HG03103 (cell line): Measurements from ENCODE around the gene PGPEP1.
"Not testable (repeated sequence)": the region's sequence is repeated elsewhere in the genome, so short reads cannot be mapped to it uniquely, and the experiment has no call there.

Experiments
- ATAC-seq: cut with Tn5 transposase; IDR thresholded peaks from one replicate; pipeline ENCODE4 v1.9.1; 2021; ENCODE audit warnings: low read depth; ENCODE audit not compliant: unreplicated experiment

PGPEP1 gene

DNA sequence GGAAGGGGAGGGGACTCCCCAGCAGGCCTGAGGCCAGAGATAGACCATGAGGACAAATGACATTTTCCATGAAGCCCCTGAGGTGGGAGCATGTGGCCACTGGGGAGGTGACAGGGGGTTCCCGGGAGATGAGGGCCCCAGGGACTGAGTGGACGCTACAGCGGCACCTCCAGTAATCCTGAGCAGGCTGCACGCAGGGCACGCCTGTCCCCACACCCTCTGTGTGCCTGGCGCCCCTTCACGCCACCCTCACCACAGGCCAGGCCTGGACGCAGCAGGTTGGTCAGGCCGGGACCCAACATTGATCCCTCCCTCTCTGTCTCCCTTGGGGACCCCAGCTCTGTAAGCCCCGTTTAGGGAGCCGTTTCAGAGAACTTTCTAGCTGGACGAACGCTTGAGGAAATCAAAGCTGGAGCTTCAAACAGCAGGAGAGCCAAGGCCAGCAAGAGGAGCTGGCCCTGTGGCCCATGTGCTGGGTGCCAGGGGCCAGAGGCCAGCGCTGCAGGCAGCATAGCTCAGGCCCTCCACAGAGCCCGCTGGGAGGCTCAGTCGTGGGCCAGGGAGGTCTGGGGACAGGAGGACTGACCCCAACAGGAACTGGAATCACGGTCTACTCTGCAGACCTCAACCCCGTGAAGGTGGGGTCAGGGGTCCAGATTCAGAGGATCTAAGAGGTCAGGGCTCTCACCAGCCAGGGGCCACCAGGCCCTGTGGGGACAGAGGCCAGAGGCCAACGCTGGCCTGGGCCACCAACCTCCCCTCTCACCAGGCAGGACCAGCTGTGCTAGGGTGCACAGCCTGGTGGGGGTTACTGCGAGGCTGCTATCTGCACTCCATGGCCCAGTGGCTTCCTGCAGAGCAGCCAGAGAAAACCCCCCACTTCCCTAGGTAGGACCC lies 32.1 kb upstream of the PGPEP1 start:
- no peak for ATAC-seq

DNA sequence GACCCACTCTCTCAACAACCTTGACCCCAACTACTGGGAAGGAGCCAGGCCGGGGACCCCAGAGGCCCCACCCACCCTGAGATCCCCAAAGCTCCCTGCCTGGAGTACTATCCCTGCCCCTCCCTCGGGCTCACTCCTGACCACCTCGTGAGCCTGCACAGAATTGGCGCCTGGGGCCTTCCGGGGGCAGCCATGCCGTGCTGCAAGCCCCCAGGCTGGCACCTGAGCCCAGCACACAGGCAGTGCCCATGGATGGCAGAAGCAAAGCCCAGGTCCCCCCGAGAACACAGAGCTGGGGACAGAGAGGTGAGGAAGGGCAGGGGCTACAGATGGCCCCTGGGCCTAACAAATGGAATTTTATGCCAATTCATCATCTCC lies 31.5 kb upstream of the PGPEP1 start:
- no peak for ATAC-seq

DNA sequence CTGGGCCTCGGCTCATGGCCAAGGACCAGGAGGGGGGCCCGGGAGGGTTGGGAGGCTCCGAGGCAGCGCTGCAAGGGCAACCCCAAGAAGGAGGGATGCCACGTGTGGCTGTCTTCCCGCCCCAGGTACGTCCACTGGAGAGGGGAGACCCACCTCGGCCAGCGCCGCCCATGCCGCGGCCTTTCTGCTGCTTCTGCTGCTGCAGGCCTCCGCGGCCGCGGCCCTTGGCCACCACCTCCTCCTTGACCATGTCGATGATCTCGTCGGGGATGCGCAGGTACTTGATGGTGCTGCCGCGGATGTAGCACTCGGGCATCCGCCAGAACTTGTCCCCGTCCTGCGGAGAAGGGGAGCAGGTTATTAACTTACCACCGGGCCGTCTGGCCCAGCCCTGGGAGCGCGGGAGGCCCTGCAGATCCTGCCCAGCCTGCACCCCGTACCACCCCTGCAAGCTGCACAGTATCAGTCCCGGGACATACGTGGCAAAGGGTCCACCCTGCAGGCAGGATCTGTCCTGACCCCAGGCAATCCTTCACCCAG lies 30.8 kb upstream of the PGPEP1 start:
- ATAC-seq, result no peak

DNA sequence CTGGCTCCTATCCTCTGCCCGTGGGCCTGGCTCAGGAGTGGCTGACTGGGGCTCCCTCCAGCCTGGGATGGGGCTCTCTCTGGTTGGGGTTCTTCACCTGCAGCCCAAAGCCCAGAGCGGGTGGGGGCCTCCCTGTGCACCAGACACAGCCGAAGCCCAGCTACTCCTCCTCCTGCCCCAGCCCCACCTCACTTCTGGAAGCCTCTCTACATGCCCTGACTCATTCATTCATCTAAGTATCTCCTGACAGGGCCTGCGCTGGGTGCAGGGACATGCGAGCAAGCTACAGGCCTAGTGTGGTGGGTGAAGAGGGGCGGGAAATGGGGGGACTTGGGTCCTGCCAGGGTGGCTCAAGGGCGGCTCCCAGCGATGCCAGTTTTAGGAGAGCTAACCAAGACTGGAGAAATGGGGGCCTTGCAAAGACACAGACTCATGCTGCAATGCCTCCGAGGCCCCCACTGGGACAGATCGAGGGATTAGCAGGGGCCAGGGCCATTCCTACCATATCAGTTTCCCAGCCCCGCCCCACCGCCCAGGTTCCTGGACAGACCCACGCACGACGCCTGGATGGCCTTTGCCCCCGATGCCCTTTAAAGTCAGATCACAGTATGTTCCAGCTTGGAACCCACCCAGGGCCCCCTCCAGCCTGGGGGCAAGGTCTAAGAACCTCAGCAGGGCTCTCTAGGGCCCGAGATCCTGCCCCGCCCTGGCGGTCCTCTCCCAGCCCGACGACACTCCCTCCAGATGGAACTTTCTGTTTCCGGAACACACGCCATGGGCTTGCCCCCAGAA lies 30.1 kb upstream of the PGPEP1 start:
- no peak for ATAC-seq

DNA sequence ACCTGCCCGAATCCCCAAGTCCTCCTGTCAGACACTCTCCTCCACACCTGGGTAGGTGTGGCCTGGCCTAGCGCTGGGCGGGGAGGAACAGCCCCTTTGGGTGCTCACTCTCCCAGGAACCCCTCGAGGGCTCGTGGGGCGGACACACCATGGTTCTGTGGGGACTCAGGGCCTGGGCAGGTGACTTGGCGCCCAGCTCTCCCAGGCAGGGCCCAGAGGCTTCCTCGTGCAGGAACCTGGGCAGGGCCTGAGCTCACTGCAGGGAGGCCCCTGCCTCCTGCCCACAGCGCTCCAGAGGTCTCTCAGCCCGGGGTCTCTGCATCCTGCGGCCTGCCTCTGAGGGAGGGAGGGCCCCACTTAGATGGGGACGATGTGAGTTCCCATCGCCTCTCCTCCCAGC lies 29.4 kb upstream of the PGPEP1 start:
- ATAC-seq, result no peak

DNA sequence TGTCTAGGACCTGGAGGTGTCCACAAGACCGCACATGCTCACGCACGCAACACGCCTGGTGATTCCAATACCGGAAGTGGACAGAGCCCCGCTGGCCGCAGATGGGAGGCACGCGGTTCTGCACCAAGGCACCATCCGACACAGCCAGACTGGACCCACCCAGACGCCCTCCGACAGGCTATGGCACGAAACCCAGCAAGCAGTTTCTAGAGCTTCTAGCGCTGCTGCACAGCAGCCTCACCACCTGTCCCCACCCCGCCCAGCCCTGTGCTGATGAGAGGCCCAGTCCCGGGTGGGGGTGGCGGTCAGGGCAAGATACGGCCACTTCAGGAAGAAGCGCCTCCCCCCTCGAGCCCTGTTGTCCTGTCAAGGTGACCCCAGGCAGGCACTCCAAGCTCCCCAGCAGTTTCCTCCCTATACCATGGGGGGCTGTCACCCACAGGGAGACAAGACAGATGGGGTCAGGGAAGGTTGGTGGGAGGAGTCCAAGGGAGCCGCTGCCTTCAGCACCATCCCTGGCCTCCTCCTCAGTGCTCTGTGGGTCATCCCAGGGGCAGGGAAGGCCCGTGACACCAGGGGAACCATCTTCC lies 28.8 kb upstream of the PGPEP1 start:
- ATAC-seq, result no peak

DNA sequence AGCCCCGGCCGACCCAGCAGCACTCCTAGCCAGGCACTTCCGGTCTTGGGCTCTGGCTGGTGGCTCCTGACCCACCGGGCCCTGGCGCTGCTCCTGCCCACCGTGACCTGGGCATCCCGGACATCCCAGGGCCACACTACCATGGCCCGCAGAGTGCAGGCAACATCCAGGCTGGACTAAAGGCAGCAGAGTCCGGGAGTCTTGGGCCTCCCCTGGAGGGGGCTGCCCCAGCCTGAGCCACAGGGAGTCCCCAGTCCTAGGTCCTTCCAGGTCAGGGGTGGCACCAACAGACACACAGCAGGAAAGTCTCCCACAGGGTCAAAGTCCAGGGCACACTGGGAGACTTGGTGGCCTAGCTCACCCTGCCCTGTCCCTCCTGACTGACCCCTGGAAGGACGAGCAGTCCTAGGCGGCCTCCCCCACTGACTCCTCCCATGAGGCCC lies 28.3 kb upstream of the PGPEP1 start:
- no peak for ATAC-seq

DNA sequence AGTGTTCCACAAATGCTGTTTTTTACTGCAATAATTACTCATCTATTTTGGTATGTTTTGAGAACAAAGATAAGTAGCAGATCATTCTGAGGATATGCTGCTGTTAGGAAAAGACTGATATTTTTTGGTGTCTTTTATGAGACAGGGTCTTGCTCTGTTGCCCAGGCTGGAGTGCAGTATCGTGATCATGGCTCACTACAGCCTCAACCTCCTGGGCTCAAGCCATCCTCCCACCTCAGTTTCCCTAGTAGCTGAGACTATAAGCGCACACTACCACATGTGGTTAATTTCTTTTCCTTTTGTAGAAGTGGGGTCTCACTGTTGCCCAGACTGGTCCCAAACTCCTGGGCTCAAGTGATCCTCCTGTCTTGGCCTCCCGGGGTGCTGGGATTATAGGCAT lies 27.0 kb upstream of the PGPEP1 start:
- no peak for ATAC-seq

DNA sequence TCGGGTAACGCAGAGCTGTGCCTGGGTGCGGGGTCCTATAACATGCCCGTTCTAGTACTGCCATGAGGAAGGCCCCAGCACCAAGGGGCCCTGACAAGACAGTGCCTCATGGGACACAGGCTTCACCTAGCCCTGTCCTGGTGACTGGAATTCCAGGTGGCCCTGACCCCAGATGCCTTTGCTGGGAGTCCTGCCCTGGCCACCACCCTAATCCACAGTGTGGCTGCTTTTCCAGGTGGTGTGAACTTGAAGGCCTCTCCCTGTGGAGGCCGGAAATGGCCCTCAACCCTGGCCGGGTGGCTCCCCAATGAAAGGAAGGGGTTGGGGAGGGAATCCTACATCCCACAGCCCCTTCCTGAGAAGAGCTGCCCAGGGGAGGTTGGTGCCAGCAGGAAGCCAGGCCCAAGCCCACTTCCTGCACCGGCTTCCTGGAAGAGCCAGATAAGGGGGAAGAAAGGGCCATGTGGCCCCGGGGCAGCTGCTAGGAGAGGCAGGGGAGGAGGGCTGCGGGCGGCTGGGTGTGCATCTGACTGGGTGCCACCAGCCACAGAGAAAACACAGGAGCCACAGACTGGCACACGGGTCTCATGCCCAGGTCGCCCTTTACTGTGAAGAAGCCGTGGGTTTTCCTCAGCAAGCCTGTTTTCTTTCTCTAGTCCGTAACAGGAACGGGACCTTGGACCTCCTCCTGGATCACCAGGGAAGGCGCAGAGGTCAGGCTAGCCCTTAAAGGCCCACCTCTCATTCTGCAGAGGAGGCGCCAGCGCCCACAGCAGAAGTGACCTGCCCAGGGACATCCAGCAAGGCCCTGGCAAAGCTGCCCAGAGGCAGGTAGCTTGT lies 22.2 kb upstream of the PGPEP1 start:
- no peak for ATAC-seq

DNA sequence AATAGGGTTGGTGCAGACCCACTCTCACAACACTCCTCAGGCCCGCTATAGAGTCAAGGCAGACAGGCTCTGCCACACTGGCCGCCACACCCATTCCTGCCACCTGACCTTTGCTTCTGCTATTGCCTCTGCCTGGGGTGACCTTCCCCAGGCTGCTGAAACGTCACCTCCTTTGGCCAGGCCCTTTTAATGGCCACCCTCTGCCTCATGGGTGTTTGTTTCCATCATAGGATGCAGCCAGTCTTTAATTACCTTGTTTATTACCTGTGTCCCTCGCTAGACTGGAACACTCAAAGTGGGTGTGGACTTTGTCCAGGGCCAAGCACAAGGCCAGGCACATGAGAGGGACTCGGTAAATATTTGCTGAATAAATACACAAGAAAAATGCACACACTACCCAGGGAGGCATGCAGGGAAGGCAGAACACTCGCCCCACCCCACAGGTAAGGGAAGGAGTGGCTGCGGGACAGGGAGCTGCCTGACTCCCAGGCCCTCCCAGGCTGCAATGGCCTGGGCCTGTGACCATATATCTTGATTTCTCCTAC lies 20.7 kb upstream of the PGPEP1 start:
- ATAC-seq, result no peak

DNA sequence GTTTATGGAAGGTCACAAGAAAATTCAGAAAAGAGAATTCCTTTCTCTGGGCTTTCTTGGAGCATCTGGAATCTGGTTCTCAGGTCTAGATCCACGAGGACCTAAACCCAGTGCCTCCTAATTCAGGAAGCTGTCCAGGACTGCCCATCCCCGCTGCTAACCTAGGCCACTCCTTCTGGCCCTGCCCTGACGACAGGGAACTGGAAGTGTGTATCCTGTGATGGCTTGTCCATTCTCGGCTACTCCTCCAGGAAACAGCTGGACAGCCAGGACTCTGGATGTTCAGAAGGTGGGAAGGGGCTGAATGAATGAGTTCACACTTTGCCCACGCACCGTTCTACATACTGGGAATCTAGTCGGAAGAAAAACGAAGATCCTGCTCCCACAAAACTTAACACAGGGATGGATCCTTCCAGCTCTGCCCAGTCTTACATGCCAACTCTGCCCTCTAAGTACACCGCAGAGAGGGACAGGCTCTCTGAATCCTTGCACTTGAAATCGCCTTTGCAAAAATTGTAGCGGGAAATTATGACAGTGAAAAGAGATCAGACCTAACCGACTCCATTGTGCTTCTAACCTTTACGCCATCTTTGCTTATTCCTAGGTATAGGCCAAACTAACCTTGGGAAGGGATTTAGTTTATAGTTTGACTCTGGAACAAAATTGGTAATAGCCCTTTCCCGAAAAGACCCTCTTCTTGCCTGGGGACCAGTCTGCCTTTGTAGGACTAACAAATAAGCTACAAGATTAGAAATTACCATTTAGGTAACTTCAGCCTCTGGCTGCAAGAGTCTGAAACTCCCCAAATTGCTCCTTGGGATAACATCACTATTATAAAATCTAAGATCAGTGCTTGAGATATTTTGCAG lies 19.3 kb upstream of the PGPEP1 start:
- no peak for ATAC-seq

DNA sequence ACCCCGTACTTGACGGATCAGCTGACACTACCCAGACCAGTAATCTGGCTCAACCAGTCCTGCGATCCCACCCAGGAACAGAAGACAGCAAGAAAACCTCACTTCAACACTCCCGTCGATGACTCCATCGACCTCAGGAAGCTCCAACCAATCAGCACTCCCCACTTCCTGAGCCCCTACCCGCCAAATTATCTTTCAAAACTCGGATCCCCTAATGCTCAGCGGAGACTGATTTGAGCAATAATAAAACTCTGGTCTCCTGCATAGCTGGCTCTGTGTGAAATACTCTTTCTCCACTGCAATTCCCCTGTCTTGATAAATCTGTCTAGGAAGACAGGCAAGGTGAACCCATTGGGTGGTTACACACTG lies 18.7 kb upstream of the PGPEP1 start:
- ATAC-seq, result no peak

DNA sequence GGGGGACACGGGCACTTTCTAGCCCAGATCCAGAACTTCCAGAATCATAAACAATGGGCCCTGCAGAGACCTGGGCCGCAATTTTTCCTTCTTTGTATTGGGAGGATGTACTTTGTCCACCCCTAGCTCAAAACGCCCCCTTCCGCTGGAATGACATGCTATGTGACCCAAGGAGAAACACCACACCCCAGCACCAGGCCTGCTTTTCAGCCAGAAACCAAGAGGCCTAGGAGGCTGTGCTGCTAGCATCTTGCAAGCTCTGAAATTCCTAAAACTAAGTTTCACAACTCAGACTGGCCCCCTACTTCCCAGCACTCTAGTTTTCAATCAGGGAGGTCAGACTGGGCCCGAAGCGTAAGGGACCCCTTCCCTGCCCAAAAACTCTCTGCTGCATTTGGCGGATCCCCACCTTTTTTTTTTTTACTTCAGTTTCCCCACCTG lies 18.1 kb upstream of the PGPEP1 start:
- ATAC-seq, result no peak

DNA sequence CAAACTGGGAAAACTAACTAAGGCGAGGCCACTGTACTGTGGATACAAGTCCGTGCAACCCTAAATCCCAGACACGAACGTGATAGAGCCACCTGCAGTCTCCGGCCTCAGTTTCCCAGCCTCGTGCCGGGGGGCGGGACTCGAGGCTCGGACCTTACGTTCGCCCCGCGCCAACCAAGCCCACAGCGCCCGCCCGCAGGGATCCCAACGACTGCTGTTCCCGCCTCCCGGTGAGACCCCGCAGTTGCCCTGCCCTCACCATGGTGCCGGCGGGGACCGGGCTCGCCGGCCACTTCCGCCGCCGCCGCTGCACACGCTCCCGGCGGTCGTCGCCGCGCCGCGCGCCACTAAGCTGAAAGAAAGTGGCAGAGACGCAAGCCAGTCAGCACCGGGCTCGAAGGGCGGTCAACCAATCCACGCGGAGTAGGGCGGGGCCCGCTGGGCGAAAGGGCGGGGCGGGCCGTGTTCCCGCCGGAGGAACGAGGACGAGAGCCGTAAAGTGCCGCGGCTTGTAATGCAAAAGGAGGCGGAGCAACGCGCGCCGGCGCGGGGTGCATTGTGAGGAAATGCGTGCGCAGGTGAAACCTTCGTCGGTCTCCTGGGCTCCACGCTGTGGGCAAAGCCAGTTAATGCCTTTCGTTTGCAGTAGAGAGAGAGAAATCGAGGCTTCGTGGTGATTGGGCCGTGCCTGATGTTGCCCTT lies 17.5 kb upstream of the PGPEP1 start, which contains the start of gene LSM4:
Gene LSM4 (minus strand): TSS at position 318 of the 702 bp plus-strand sequence. CDS start 56 bp downstream, at position 262.
- peak; percentile 92 for ATAC-seq

DNA sequence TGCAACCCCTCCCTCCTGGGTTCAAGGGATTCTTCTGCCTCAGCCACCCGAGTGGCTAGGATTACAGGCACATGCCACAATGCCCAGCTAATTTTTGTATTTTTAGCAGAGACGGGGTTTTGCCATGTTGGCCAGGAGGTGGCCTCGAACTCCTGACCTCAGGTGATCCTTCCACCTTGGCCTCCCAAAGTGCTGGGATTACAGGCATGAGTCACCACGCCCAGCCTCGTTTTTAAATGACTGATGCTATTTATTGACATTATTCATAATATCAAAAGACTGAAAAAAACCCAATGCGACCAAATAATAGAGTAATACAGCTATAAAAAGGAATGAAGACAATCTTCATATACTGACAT lies 16.0 kb upstream of the PGPEP1 start:
- ATAC-seq, result not testable (repeated sequence)

DNA sequence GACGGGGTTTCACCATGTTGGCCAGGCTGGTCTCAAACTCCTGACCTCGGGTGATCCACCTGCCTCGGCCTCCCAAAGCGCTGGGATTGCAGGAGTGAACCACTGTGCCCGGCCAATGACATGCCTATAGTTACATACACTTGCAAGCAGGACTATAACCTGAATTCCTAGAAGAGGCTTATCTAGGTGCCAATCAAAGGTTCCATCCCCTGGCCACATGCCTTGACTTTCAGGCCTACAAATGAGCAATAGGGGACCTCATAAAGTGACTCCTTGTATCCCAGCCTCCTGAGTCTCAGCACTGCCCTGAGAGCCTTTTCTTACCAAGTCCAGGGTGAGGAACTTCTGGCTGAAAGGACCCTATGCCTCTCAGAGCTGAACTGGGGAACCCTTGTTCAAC lies 13.6 kb upstream of the PGPEP1 start:
- no peak for ATAC-seq

DNA sequence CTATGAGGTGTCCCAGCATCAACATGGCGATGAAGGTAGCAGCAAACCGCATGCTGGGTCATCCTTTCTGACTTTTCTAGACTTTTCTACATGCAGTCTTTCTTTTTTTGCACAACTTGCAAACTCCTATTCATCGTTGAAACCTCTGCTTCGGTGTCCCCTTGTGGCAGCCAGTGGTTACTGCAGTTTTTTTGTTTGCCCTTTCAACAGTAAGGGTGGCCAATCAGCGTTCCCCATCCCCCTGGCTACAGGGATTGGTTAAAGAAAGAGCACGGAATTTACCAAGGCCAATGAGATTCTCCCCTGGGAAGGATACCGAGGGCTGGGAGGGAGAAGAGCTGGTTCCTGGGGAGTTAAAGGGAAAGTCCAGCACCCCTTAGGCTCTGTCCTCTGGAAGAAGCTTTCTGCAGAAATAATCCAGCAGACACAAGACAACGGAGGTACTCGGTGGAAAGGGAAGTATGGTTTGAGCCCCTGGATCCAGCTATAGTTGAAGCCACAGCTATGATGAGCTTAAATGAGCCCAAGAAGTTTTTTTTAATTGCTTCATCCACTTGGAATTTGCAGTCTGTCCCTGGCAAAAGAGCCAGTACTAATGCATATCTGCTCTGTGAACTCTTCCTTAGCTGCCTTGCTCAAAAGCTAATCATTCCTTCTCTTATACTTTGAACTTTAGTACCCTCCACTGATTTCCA lies 11.9 kb upstream of the PGPEP1 start:
- peak; percentile 95 for ATAC-seq

DNA sequence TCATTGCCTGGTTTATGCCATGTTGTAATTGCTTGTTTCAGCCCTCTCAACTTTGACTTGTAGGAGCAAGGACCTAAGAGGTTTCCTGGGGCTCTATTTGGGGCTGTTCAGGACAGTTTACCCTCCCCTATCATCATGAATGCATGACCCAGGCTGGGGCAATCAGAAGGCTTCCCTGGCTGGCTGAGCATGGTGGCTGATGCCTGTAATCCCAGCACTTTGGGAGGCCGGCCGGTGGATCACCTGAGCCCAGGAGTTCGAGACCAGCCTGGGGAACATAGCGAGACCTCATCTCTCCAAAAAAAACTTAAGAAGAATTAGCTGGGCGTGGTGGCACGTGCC lies 11.4 kb upstream of the PGPEP1 start:
- ATAC-seq, result no peak
